Vagina (tissue), 2 donors: ENCODE data around the gene HBEGF. TPM values are rescaled to one million over a fixed set of nuclear protein-coding genes. Genes with fewer than 3 reads are reported as not detected.

Experiments used
- DNase-seq, 2 donors: peaks; one replicate each; pipeline ENCODE4 v3.0.0-alpha.2; 2017; ENCODE audit errors: extremely low spot score in 2 of 2
- H3K27ac ChIP-seq: fragments of 200-600 bp; sonication (generic); one replicate; pipeline ENCODE4 v1.5.1; 2019
- H3K27me3 ChIP-seq: fragments of 200-600 bp; sonication (generic); one replicate; pipeline ENCODE4 v1.5.1; 2019
- H3K36me3 ChIP-seq, 2 donors: fragments of 200-600 bp; sonication (generic); one replicate each; pipeline ENCODE4 v1.5.1; 2017 to 2019
- H3K4me1 ChIP-seq: fragments of 200-600 bp; sonication (generic); one replicate; pipeline ENCODE4 v1.5.1; 2019
- H3K4me3 ChIP-seq, 2 donors: fragments of 200-600 bp; sonication (generic); 1 replicate in 1 of 2; 2 replicates in 1 of 2; pipeline ENCODE4 v1.5.1; 2016 to 2019
- H3K9me3 ChIP-seq: fragments of 200-600 bp; sonication (generic); one replicate; pipeline ENCODE4 v1.5.1; 2019
- POLR2A ChIP-seq, 2 donors: fragments of 450-650 bp; IDR thresholded peaks; one replicate each; pipeline ENCODE4 v1.6.1; 2017; ENCODE audit warnings: antibody characterized with exemption in 2 of 2, mild to moderate bottlenecking in 2 of 2, moderate library complexity in 2 of 2
- POLR2AphosphoS5 ChIP-seq, 2 donors: sonication (generic); formaldehyde crosslinking; IDR thresholded peaks; one replicate each; pipeline ENCODE4 v1.9.0; 2017; ENCODE audit warnings: antibody characterized with exemption in 2 of 2, mild to moderate bottlenecking in 2 of 2, low read depth in 1 of 2; ENCODE audit not compliant: insufficient read depth in 1 of 2
- intact Hi-C: fragments of 100-400 bp; cut with DNase I; formaldehyde crosslinking; loops from one replicate; pipeline ENCODE4 v1.15.1; 2023
- total RNA-seq: library from RNA; depleted of rRNA; stranded (reverse); fragments of >200 nt; gene quantifications from one replicate; pipeline ENCODE4 v1.2.3, GENCODE V29; 2016
- TF ChIP-seq, protein P1 (sequence below), 3 experiments: fragments of 450-650 bp in 2 of 3; fragments of 200-600 bp in 1 of 3; sonication (generic) in 1 of 3; IDR thresholded peaks; one replicate each; pipeline ENCODE4 v1.5.1; 2017 to 2019; ENCODE audit warnings: antibody characterized with exemption in 3 of 3, mild to moderate bottlenecking in 2 of 3, moderate library complexity in 2 of 3

HBEGF gene
- total RNA-seq, 1 donor from 2014 or later: 16.2 TPM

DNA sequence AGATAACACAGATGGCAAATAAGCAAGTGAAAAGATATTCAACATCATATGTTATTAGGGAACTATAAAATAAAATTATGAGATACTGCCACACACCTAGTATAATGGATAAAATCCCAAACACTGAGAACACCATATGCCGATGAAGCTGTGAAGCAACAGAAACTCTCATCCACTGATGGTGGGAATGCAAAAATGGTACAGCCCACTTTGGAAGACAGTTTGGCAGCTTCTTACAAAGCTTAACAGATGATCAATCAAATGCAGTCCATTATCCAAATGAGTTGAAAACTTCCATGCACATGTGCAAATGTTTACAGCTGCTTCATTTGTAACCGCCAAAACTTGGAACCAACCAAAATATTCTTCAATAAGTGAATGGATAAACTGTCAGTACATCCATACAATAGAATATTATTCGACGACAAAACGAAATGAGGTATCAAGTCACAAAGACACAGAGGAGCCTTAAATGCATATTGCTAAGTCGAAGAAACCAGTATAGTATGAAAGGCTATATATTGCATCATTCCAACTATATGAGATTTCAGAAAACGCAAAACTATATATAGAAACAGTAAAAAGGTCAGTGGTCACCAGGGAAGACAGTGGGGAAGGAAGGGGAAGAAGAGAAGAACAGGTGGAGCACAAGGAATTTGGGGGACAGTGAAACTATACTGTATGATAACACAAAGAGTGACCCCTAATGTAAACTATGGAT, 58.4 kb downstream of the HBEGF start:
- H3K36me3 ChIP-seq: no peaks in the 10 kb centered on the region
- intact Hi-C loops: no loop called here
- H3K4me3 ChIP-seq: no peak overlapping the region
- H3K27ac ChIP-seq: no peak overlapping the region
- DNase-seq: no peak
- TF ChIP-seq POLR2A (IDR thresholded peaks at IDR 0.05) (no peak), POLR2AphosphoS5 (IDR thresholded peaks at IDR 0.05; ENCODE audit: insufficient read depth in 1 of 2, low read depth in 1 of 2) (no peak)
- TF ChIP-seq, protein P1, sequence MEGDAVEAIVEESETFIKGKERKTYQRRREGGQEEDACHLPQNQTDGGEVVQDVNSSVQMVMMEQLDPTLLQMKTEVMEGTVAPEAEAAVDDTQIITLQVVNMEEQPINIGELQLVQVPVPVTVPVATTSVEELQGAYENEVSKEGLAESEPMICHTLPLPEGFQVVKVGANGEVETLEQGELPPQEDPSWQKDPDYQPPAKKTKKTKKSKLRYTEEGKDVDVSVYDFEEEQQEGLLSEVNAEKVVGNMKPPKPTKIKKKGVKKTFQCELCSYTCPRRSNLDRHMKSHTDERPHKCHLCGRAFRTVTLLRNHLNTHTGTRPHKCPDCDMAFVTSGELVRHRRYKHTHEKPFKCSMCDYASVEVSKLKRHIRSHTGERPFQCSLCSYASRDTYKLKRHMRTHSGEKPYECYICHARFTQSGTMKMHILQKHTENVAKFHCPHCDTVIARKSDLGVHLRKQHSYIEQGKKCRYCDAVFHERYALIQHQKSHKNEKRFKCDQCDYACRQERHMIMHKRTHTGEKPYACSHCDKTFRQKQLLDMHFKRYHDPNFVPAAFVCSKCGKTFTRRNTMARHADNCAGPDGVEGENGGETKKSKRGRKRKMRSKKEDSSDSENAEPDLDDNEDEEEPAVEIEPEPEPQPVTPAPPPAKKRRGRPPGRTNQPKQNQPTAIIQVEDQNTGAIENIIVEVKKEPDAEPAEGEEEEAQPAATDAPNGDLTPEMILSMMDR (IDR thresholded peaks at IDR 0.05): no peak
- no peaks in the 10 kb centered on the region for H3K27me3 ChIP-seq
- H3K9me3 ChIP-seq: no peaks in the 10 kb centered on the region
- H3K4me1 ChIP-seq: peaks cover 7% of the 10 kb centered on the region

DNA sequence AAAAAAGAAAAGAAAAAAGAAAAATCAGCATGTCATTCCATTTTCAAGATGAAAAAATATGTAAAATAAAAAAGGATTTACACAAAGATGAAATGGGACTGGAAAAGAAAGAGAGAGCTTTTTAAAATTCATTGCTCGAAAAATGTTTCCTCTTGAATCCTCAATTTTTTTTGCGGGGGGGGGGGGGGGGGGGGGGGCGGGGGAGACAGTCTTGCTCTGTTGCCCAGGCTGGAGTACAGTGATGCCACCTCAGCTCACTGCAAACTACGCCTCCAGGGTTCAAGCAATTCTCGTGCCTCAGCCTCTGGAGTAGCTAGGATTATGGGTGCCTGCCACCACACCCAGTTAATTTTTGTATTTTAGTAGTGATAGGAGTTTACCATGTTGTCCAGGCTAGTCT, 60.0 kb downstream of the HBEGF start:
- Histone ChIP-seq H3K36me3 (no peaks in the 10 kb centered on the region), H3K9me3 (no peaks in the 10 kb centered on the region), H3K4me1 (no peaks in the 10 kb centered on the region), H3K4me3 (no peak overlapping the region), H3K27ac (no peak overlapping the region), H3K27me3 (no peaks in the 10 kb centered on the region)
- DNase-seq: no peak
- intact Hi-C loops: no loop called here
- TF ChIP-seq POLR2A (IDR thresholded peaks at IDR 0.05) (no peak), POLR2AphosphoS5 (IDR thresholded peaks at IDR 0.05; ENCODE audit: insufficient read depth in 1 of 2, low read depth in 1 of 2) (no peak)
- TF ChIP-seq, protein P1 (IDR thresholded peaks at IDR 0.05): no peak

DNA sequence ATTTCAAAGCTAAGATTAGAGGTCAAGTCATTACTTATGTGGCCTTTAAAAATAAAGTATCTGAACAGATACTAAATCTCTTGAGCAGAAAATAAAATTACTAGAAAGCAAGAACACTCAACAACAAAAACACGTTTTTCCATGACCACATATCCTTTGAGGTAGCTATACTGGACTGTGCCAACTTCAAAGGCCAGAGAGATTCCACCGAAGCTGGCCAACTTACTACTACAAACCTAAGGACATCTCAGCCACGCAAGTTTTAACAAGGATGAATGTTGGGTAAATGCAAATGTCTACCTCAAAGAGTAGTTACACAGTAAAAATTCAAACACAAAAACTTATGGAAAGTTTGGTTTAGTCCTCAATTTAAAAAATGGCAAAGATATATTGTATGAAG, 62.4 kb downstream of the HBEGF start:
- TF ChIP-seq, protein P1 (IDR thresholded peaks at IDR 0.05): no peak
- TF ChIP-seq POLR2AphosphoS5 (IDR thresholded peaks at IDR 0.05; ENCODE audit: insufficient read depth in 1 of 2, low read depth in 1 of 2) (no peak), POLR2A (IDR thresholded peaks at IDR 0.05) (no peak)
- intact Hi-C loops: no loop called here

More for the DNA sequence above, 62.4 kb downstream of the HBEGF start:
- no peaks in the 10 kb centered on the region for H3K36me3 ChIP-seq
- no peaks in the 10 kb centered on the region for H3K9me3 ChIP-seq
- no peak overlapping the region for H3K27ac ChIP-seq
- H3K27me3 ChIP-seq: no peaks in the 10 kb centered on the region
- no peak overlapping the region for H3K4me3 ChIP-seq
- DNase-seq: no peak
- no peaks in the 10 kb centered on the region for H3K4me1 ChIP-seq

Other genes starting within 250 kb of the HBEGF start
- 29.7 TPM for gene PURA, start 232.5 kb downstream of the HBEGF start, total RNA-seq
- 16.7 TPM for gene IGIP, start 220.7 kb downstream of the HBEGF start, total RNA-seq
- gene CYSTM1, start 171.4 kb downstream of the HBEGF start, total RNA-seq: 51.6 TPM
- 94.8 TPM for gene PFDN1, start 43.5 kb downstream of the HBEGF start, total RNA-seq
- 0.25 TPM for gene SLC4A9, start 13.6 kb upstream of the HBEGF start, total RNA-seq
- 140 TPM for gene ANKHD1, start 55.2 kb upstream of the HBEGF start, total RNA-seq
- 38.1 TPM for gene EIF4EBP3, start 201.1 kb upstream of the HBEGF start, total RNA-seq
- gene SRA1, start 210.9 kb upstream of the HBEGF start, total RNA-seq: 20.4 TPM
- gene APBB3, start 218.0 kb upstream of the HBEGF start, total RNA-seq: 16.7 TPM
- 21.4 TPM for gene SLC35A4, start 218.2 kb upstream of the HBEGF start, total RNA-seq